Putamen (tissue), 1 donor: ENCODE measurements around the gene BAIAP2L2.
A peak's percentile ranks its signal among the peaks of the same experiment; 100 is the strongest.
"Not testable (repeated sequence)": the region's sequence is repeated elsewhere in the genome, so short reads cannot be mapped to it uniquely, and the experiment has no call there.

Experiments used
- DNase-seq: peaks from one replicate; pipeline ENCODE4 v3.0.0-alpha.2; 2016; ENCODE audit warnings: low spot score

BAIAP2L2 gene

GRCh38 chr22:38080850-38081635, 29.4 kb downstream of the BAIAP2L2 start:
- peak; percentile 63 for DNase-seq

DNA sequence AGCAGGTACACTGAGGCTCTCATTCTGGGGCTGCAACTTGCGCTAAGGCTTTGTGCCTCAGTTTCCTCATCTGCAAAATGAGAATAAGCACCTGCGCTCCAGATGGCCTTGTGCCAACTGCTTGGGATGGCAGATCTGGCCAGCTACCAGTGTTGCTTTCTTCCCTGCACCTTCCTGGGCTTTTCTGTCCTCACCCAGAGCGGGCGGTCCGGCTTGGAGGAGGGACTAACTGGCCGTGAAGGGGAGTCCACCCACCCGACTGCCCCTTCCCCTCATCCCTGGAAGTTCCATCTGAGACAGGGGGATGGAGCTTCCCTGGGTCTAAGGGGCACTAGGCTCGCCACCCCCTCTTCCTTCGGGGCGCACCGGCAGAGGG, 30.0 kb downstream of the BAIAP2L2 start:
- DNase-seq = no peak

DNA sequence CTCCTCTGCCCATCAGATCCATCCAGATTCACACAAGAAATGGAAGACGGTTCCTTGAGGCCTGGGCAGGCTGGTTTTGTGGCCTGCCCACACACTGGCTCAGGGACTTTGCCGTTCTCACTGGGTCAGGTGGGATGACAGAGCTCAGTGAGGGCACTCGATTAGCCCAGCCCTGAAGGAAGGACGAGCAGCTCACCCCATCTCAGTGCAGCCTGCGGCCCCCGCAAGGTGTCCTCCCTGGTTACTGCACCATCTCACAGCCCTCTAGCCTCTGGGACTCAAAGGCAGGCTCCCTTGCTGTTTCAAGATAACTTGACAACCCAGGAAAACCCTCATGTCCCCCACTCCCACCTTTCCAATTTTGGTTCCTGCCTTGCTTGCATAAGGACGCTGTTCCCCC, 30.7 kb downstream of the BAIAP2L2 start:
- DNase-seq = no peak

- not testable (repeated sequence) for DNase-seq
Observed at GRCh38 chr22:38079208-38079607, 31.3 kb downstream of the BAIAP2L2 start.

DNA sequence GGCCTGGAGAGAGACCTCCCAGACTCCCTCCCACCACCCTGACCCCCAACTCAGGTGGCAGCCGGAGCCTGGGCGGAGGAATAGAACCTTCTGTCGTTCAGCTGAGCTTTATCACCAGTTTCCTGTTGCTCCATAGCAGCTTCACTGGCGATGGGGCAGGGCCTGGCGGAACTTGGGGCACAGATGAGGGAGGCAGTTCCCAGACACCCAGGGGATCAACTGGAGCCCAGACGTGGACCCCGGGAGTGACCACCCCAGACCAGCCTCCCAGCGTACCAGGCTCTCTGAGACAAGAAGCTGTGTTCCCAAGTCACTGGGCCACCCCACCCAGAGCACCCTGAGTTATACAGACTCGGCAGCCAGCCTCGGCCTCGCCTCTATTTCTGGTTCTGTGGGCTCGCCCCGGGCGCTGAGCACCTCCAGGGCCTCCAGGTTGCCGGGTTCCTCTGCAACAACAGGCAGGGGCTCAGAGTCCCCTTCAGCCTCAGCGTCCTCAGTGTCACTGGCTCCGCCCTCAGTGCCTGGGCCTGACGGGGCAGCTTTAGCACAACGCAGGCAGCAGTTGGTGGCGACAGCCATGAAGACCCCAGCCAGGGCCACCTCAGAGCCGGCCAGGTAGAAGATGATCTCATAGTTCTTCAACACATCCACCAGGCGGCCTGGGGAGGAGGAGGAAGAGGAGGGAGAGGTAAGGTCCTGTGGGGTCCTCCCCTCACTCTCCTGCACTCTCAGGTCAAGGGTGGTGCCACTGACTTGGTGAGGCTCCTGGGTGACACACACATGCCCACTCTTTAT, 32.2 kb downstream of the BAIAP2L2 start:
- no peak for DNase-seq

- no peak for DNase-seq
Observed at GRCh38 chr22:38077595-38077994, 32.9 kb downstream of the BAIAP2L2 start.

GRCh38 chr22:38077096-38077495, 33.4 kb downstream of the BAIAP2L2 start:
- no peak for DNase-seq

DNA sequence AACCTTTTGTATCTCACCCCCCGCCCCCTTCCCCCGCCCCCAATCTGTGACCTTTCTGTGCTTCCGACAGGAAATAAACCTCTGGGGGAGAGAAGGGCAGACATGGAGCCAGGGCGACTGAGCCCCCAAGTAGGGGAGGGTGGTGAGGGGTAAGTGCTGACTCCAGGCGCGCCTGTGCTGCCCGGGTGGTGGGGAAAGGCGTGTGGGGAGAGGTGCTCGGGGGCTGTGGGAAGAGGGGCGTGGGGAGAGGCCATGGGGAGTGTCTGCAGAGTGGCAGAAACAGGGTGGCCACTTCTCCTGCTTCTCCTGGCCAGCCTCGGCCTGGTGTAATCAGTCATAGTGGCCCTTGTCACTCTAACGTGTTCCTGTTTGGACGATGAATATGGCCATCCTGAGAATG, 34.5 kb downstream of the BAIAP2L2 start:
- DNase-seq = no peak

GRCh38 chr22:38075105-38075825, 35.2 kb downstream of the BAIAP2L2 start:
- DNase-seq = no peak

GRCh38 chr22:38074181-38075104, 36.0 kb downstream of the BAIAP2L2 start:
- no peak for DNase-seq

GRCh38 chr22:38073150-38074130, 37.0 kb downstream of the BAIAP2L2 start:
- no peak for DNase-seq

DNA sequence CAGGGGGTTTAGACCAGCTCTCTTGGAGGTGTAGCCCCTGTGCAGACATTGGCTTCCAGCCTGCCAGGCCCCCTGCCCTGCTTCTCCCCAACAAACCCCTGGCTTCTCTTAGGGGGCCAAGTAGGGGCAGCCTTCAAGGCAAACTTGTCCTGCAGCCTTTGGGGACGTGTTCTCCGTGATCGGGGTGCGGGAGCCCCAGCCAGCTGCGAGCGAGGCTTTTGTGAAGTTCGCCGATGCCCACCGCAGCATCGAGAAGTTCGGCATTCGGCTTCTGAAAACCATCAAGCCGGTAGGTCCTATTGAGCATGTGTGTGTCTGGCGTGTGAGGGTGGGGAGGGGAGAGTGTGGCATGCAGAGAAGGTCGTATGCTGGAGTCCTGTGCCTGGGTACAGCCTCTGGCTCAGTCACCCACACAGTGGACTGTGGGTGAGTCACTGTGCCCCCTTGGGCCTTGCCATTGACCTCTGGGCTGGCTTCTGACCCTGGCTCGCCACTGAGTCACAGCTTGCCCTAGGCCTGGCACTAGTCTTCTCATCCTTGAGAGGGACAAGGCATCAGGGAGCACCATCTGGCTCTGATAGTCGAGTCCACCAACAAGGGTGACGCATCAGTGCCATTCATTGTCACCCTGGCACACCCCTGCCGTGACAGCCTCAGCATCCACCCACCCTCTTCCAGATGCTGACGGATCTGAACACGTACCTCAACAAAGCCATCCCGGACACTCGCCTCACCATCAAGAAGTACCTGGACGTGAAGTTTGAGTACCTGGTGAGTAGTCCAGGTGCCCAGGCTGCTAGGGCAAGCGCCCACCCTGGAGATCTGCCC, 37.9 kb downstream of the BAIAP2L2 start:
- DNase-seq = no peak

GRCh38 chr22:38071421-38072321, 38.8 kb downstream of the BAIAP2L2 start:
- DNase-seq = no peak

- DNase-seq = no peak
Observed at GRCh38 chr22:38070250-38070921, 40.1 kb downstream of the BAIAP2L2 start.

- DNase-seq = peak; percentile 88
Observed at GRCh38 chr22:38069372-38070249, 40.9 kb downstream of the BAIAP2L2 start.

GRCh38 chr22:38068641-38069371, 41.7 kb downstream of the BAIAP2L2 start:
- DNase-seq = no peak
